ENCODE results near the gene CYTH4.

The CYTH4 gene

DNA sequence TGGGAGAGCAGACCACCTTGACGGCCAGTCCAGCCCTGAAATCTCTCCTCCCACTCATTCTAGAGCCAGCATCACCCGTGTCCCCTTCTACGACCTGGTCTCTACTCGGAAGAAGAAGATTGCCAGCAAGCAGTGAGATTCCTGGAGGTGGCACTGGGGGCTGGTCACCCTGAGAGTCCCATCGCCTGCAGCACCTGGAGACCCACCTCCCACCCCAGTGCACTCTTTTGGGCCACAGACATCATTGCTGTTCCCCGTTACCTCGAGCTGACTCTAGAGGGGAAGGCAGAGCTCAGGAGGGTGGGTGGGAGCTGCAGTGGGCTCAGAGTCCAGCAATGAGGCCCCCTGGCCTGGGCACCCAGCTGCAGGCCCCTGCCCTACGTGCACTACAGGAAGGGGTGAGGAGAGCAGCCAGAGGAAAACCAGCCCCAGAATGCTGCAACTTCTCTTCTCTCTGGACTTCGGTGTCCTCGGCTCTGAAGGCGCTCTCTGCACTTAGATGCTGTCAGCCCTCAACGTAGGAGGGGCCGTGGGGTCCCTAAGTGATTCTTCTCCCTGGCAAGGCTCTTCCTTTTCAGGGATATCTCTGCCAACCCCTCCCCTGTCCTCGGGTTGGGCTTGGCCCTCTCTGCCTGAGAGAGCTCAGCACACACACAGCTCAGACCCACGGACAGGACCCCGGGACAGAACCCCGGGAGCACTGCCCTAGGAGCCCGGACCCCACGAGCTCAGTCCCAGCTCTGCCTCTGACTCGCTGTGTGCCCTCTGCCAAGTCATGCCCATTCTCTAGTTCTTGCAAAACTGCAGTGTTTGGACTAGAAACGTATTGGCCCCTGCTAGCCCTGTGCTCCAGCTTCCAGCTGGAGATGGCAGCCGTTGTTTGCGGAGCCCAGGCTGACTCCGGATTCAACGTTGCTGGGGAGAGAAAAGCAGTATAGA, 31.3 kb downstream of the CYTH4 start:
- CTCF ChIA-PET = interaction anchor here (0.6 to 1.2 kb wide), 4 partner anchors 37 to 227 kb away, joined by 3 to 5 read pairs (median 3); no protein-coding TSS in a partner anchor
- POLR2A ChIA-PET (ENCODE audit: low non-redundant PET) = no interaction called here
- DNase-seq (ENCODE audit: low spot score) = no peak
- H3K27ac ChIP-seq = peak overlapping the region; percentile 70
- TF ChIP-seq, protein P1, sequence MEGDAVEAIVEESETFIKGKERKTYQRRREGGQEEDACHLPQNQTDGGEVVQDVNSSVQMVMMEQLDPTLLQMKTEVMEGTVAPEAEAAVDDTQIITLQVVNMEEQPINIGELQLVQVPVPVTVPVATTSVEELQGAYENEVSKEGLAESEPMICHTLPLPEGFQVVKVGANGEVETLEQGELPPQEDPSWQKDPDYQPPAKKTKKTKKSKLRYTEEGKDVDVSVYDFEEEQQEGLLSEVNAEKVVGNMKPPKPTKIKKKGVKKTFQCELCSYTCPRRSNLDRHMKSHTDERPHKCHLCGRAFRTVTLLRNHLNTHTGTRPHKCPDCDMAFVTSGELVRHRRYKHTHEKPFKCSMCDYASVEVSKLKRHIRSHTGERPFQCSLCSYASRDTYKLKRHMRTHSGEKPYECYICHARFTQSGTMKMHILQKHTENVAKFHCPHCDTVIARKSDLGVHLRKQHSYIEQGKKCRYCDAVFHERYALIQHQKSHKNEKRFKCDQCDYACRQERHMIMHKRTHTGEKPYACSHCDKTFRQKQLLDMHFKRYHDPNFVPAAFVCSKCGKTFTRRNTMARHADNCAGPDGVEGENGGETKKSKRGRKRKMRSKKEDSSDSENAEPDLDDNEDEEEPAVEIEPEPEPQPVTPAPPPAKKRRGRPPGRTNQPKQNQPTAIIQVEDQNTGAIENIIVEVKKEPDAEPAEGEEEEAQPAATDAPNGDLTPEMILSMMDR (conservative IDR thresholded peaks at IDR 0.05; ENCODE audit: low read depth) = no peak

DNA sequence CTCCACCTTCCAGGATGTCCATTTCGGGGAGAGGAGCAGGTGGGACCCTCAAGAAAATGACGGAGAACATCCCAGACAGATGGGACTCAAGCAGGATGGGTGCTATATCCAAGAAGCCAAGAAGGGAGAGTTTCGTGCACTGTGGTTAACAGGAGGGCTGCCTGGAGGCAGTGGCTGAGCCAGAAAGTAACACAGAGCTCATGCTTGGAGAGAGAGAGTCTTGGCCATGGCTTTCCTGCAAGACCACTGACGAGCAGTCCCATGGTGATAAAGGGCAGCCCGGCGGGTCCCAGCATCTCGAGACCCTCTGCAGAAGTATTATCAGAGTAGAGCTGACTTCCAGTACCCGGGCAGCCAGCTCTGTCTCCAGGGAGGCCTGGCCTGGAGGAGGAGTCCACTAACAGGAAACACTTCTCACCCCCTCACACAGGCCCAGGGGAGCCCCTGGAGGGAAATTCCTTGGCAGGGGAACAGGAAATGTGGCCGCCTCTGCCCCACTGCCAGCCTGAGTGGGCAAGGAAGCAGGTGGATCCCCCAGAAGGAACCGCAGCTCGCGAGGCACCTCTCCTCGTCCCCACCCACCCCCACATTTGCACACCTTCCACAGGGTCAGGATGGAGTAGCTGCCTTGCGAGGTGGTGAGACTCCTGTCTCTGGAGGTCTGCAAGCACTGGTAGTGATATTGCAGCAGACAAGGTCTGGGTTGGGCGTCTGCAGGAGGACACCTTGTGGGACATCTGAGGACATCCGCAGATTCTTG, 32.2 kb downstream of the CYTH4 start:
- CTCF ChIA-PET = interaction anchor here (0.6 to 1.2 kb wide), 5 partner anchors 36 to 226 kb away, joined by 3 to 5 read pairs (median 3); no protein-coding TSS in a partner anchor
- TF ChIP-seq, protein P1 (conservative IDR thresholded peaks at IDR 0.05; ENCODE audit: low read depth) = no peak
- DNase-seq (ENCODE audit: low spot score) = no peak
- H3K27ac ChIP-seq = peak overlapping the region; percentile 70
- POLR2A ChIA-PET (ENCODE audit: low non-redundant PET) = no interaction called here

DNA sequence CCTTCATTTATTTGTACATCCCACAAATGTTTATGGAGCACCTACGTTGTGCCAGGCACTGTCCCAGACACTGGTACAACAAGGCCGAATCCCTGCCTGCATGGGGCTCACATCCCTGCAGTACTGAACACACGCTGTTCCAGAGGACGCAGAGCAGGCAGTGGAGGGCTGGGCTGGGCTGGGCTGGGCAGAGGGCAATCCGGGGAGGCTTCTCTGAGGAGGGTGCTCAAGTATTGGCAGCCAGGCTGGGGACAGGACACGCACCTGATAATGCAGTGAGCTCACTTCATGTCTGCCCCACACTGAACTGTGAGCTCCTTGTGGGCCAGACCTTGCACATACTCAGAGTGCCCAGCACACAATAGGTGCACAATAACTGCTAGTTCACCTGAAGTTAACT, 34.1 kb downstream of the CYTH4 start:
- TF ChIP-seq, protein P1 (conservative IDR thresholded peaks at IDR 0.05; ENCODE audit: low read depth) = no peak
- POLR2A ChIA-PET (ENCODE audit: low non-redundant PET) = no interaction called here
- H3K27ac ChIP-seq = peak overlapping the region; percentile 54; the same call in 1 of the 2 replicates
- DNase-seq (ENCODE audit: low spot score) = no peak
- CTCF ChIA-PET = interaction anchor here (0.6 to 1.0 kb wide), 4 partner anchors 77 to 342 kb away, joined by 3 to 5 read pairs (median 4); partner anchors contain the start of gene PDXP

DNA sequence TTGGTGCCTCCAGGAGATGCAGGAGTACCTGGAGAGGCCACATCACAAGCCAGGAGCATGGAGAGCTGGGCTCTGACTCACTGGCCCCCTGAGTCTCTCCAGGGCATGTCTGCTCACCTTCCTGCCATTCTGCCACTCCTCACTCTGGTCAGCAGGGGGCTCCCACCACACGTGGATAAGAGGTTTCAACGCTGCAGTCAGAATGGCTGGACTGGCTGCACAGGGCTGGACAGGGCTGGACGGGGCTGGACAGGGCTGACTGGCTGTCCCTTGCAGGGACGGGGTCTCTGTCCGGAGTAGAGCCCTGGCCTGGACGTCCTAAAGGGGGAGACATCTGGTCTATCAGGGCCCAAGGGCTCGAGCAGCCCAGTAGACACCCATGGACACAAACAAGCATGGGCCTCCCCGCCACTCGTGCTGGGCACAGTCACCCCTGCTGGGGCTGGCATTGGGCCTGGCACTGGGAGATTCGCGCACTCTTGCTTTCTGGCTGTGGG, 34.6 kb downstream of the CYTH4 start:
- POLR2A ChIA-PET (ENCODE audit: low non-redundant PET) = no interaction called here
- peak; percentile 88 for DNase-seq (ENCODE audit: low spot score)

DNA sequence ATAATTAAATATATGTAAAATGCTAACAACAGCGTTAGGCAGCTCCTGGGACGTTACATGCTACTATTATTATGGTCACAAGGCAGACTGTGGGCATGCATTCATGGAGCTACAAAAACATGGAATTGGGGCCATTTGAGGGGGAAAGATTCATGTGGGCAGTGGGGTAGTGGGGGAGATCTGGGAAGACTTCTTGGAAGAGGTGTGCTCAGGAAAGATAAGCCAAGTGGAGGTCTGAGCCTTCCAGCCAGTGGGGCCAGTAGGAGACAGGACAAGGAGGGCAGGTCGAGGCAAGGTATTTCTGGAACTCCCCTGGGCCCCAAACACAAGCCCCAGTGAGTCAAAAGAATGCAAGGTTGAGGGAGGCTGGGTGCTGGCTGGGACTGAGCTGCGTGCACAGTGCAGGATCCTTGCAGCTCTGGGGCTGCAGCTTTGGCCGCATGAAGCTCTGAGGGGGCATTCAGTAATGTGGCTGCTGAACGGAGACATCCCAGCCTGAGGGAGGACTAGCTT, 35.4 kb downstream of the CYTH4 start:
- H3K27ac ChIP-seq = peak overlapping the region; percentile 54
- DNase-seq (ENCODE audit: low spot score) = no peak
- ChIA-PET CTCF (interaction anchor here (0.8 to 1.0 kb wide), 5 partner anchors 57 to 141 kb away, joined by 3 to 6 read pairs (median 4); no protein-coding TSS in a partner anchor), POLR2A (ENCODE audit: low non-redundant PET) (no interaction called here)
- TF ChIP-seq, protein P1 (conservative IDR thresholded peaks at IDR 0.05; ENCODE audit: low read depth) = no peak

More for the DNA sequence above, 34.6 kb downstream of the CYTH4 start:
- H3K27ac ChIP-seq = peak overlapping the region; percentile 54; the same call in 1 of the 2 replicates
- TF ChIP-seq, protein P1 (conservative IDR thresholded peaks at IDR 0.05; ENCODE audit: low read depth) = peak; percentile 86
- CTCF ChIA-PET = interaction anchor here (0.6 to 1.0 kb wide), 8 partner anchors 56 to 342 kb away, joined by 3 to 6 read pairs (median 4); partner anchors contain the start of gene PDXP

Measured in RWPE1 (cell line).